Amniotic stem cell (primary cell): ENCODE results near the gene PFKFB3.

Experiments used
- DNase-seq: peaks from one replicate; lab custom pipeline; 2025; lab: John Stamatoyannopoulos, UW

PFKFB3 gene

DNA sequence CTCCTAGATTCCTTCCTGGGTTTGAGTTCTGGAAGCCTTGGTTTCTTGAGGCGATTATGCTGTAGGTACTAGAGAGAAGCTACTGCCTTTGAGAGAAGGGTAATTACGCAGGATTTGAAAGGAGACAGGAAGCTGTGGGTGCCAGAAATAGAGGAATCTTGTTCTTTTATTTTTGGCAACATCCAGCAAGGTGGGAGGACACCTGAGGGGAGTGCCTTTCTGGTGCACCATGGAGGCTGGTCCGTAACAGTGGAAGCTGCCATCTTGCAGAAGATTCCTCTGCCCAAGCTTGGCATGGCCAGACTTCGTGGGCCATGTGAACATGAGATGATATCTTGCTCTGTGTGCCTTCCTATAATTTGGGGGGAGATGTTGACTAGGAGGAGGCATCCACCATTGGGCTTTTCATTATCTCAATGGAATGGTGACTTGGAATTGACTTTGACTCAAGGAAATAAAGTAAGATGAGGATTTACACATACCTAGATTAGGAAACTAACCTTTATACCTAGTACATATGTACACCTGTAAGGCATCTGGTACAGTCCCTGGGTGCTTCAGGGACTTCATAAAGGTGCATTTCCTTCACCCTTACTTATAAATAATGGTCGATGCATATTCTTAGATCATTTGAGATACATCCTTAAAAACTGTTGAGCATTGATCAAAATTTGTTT is 98.2 kb downstream of the PFKFB3 start:
- DNase-seq = no peak

GRCh38 chr10:6301488-6302075 is 98.8 kb downstream of the PFKFB3 start:
- DNase-seq = no peak
